ENCODE results near the gene NEDD4. TPM values are rescaled to one million over a fixed set of nuclear protein-coding genes. Genes with fewer than 3 reads are reported as not detected.
A peak's percentile ranks its signal among the peaks of the same experiment; 100 is the strongest.
"Not testable (repeated sequence)": the region's sequence is repeated elsewhere in the genome, so short reads cannot be mapped to it uniquely, and the experiment has no call there.

NEDD4 gene
- total and polyA plus RNA-seq, 12 donors = 2.5 to 20.5 (median 9.5) TPM

GRCh38 chr15:55858661-55859060 is 134.8 kb downstream of the NEDD4 start:
- TF ChIP-seq CTCF (IDR thresholded peaks at IDR 0.05) (no peak), POLR2A (IDR thresholded peaks at IDR 0.05) (no peak)
- no peak overlapping the region for H3K4me3 ChIP-seq
- no peak overlapping the region for H3K27ac ChIP-seq
- no peaks in the 10 kb centered on the region for H3K27me3 ChIP-seq
- peak in 1 of 7 donors; percentile 24 for DNase-seq
- intact Hi-C loops (cut with DNase I) = no loop called here
- H3K4me1 ChIP-seq (replicated peaks in 1 of 2) = no peaks in the 10 kb centered on the region
- H3K36me3 ChIP-seq (replicated peaks in 1 of 2) = no peaks in the 10 kb centered on the region
- WGBS, 4 donors = 75 to 82% (median 78%) methylated on average over 4 of the region's 4 CpGs
- H3K9me3 ChIP-seq (replicated peaks in 1 of 3) = no peaks in the 10 kb centered on the region

GRCh38 chr15:55856506-55857164 is 136.8 kb downstream of the NEDD4 start:
- H3K27ac ChIP-seq = no peak overlapping the region
- H3K9me3 ChIP-seq (replicated peaks in 1 of 3) = no peaks in the 10 kb centered on the region
- DNase-seq = no peak
- H3K27me3 ChIP-seq = no peaks in the 10 kb centered on the region
- H3K36me3 ChIP-seq (replicated peaks in 1 of 2) = no peaks in the 10 kb centered on the region
- no peak overlapping the region for H3K4me3 ChIP-seq
- intact Hi-C loops (cut with DNase I) = no loop called here
- TF ChIP-seq CTCF (IDR thresholded peaks at IDR 0.05) (no peak), POLR2A (IDR thresholded peaks at IDR 0.05) (no peak)
- WGBS, 4 donors = 73 to 79% (median 76%) methylated on average over 4 of the region's 4 CpGs
- H3K4me1 ChIP-seq (replicated peaks in 1 of 2) = no peaks in the 10 kb centered on the region

DNA sequence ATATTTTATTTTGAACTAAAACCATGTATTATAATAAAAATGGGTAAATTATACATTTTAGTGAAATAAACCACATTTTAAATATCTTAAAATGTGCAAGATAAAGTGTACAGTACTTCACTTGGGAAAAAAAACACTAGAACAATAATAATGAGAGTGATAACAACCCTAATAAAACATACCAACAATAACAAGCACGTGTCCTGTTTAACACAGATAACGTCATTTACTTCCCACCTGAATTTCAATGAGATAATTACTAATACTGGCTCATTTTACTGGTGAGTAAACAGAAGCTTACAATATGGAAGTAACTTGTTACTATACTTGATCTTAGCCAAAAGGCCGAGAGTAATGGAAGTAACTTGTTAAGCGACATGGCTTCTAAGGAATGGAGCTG is 140.3 kb downstream of the NEDD4 start:
- Histone ChIP-seq H3K4me1 (replicated peaks in 1 of 2) (no peaks in the 10 kb centered on the region), H3K4me3 (no peak overlapping the region), H3K36me3 (replicated peaks in 1 of 2) (peaks cover 0 to 7% of the 10 kb centered on the region in 2 donors), H3K27ac (no peak overlapping the region), H3K9me3 (replicated peaks in 1 of 3) (no peaks in the 10 kb centered on the region), H3K27me3 (no peaks in the 10 kb centered on the region)
- DNase-seq = no peak
- 85 to 94% (median 91%) methylated on average over 4 of the region's 4 CpGs for WGBS, 4 donors
- TF ChIP-seq POLR2A (IDR thresholded peaks at IDR 0.05) = no peak
- no peak for TF ChIP-seq CTCF (IDR thresholded peaks at IDR 0.05)
- intact Hi-C loops (cut with DNase I) = no loop called here

DNA sequence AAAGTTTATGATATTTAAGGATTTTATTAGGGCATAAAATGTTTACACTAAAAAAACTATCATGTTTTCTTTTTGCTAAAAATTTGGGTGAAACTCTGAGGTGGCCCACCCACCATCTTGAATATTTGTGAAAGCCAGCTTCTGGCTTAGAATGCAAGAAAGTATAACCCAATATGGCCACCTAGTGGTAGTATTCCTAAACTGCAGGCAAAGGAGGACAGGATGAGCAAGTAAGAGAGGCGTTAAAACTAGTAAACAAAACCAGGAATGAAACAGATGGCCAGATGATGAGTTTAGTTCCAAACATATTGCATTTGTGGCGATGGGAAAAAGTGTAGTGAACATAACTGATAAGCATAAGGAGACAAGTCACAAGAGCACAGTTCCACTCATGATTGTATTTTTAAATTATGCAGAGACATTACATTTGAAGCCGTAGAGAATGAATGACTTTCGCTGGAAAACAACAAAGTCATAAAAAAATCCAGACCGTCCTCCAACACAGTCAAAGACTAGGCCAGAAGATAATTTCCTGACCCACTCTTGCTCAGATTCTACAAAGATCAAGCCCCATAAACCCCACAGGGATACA is 147.2 kb downstream of the NEDD4 start:
- H3K27me3 ChIP-seq = no peaks in the 10 kb centered on the region
- H3K4me1 ChIP-seq (replicated peaks in 1 of 2) = no peaks in the 10 kb centered on the region
- TF ChIP-seq CTCF (IDR thresholded peaks at IDR 0.05) (peak; percentile 56 to 91 (median 84)), POLR2A (IDR thresholded peaks at IDR 0.05) (no peak)
- intact Hi-C loops (cut with DNase I) = loop anchor here in 1 of 2 donors (5.0 kb wide), 1 partner anchor 194 kb away; no protein-coding TSS in a partner anchor
- H3K27ac ChIP-seq = no peak overlapping the region
- H3K9me3 ChIP-seq (replicated peaks in 1 of 3) = no peaks in the 10 kb centered on the region
- no peak overlapping the region for H3K4me3 ChIP-seq
- peaks cover 0 to 3% of the 10 kb centered on the region in 2 donors for H3K36me3 ChIP-seq (replicated peaks in 1 of 2)
- WGBS, 4 donors = 47 to 55% (median 49%) methylated on average over 5 of the region's 5 CpGs
- DNase-seq = peak; percentile 22 to 63 (median 59)

- H3K36me3 ChIP-seq (replicated peaks in 1 of 2); DNase-seq; H3K27ac ChIP-seq; H3K27me3 ChIP-seq; H3K4me1 ChIP-seq (replicated peaks in 1 of 2); H3K4me3 ChIP-seq; intact Hi-C loops (cut with DNase I); H3K9me3 ChIP-seq (replicated peaks in 1 of 3): not testable (repeated sequence)
- WGBS, 4 donors = 91 to 99% (median 97%) methylated on average over 4 of the region's 4 CpGs
These were observed 150.5 kb downstream of the NEDD4 start for GRCh38 chr15:55842897-55843296.
